Measurements from ENCODE around the gene HCRTR2.

DNA sequence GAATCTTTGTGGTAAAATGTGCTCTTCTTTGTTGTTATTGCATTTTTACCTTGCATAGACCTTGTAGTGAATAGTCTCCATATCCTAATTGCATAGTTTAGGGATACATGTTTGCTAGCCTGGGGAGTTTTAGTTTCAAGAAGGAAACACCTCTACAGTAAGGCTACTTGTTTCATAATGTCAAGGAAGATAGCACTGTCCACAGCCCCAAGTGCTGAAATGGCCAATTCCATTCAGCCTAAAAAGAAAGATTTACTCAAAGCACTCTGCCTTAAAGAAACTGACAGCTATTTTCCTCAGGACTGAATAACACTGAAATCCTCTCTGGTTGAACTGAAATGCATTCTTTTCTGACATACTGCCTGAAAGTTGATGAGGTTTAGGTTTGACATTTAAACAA is 2.6 kb downstream of the HCRTR2 start:
- TF ChIP-seq CTCF (conservative IDR thresholded peaks at IDR 0.05; ENCODE audit: low read depth, low read length) = no peak
- TF ChIP-seq EZH2phosphoT487 (IDR thresholded peaks at IDR 0.05; ENCODE audit: borderline replicate concordance, low read length) = no peak
